H1 (cell line): ENCODE measurements around the gene PRPF6. TPM values are rescaled to one million over a fixed set of nuclear protein-coding genes. Genes with fewer than 3 reads are reported as not detected.

ENCODE experiments used
- CTCF ChIA-PET: fragments of 300-600 bp; sonication (Branson Sonifier 250); formaldehyde crosslinking; loops from one replicate; lab custom pipeline; 2021; ENCODE audit not compliant: partially characterized antibody; lab: Charles Lee
- POLR2A ChIA-PET: fragments of 300-600 bp; sonication (Branson Sonifier 250); formaldehyde crosslinking; loops from one replicate; lab custom pipeline; 2021; ENCODE audit warnings: inconsistent platforms; ENCODE audit not compliant: partially characterized antibody; lab: Charles Lee
- DNase-seq, 2 experiments: peaks; one replicate each; pipeline versions ENCODE4 v3.0.0 to v3.0.0-alpha.2; 2010 to 2022; ENCODE audit warnings: low spot score in 2 of 2, low read depth in 1 of 2, mixed read lengths in 1 of 2
- FAIRE-seq: peaks from 2 replicates; lab custom pipeline; 2011; peaks lifted over from hg19 to GRCh38; lab: Jason Lieb, UNC
- H2AFZ ChIP-seq: 2 replicates; pipeline ENCODE4 v1.8.1; 2012; ENCODE audit warnings: low read length, inconsistent platforms
- H2AK5ac ChIP-seq: 2 replicates; pipeline ENCODE4 v1.6.1; 2013; ENCODE audit warnings: low read depth, low read length
- H2BK120ac ChIP-seq: replicated peaks from 2 replicates; pipeline ENCODE3; 2013; ENCODE audit warnings: low read depth, low read length, inconsistent platforms
- H2BK12ac ChIP-seq: 2 replicates; pipeline ENCODE4 v1.6.1; 2013; ENCODE audit warnings: low read depth, low read length
- H2BK15ac ChIP-seq: 2 replicates; pipeline ENCODE4 v1.6.1; 2013; ENCODE audit warnings: low read length
- H2BK20ac ChIP-seq: 2 replicates; pipeline ENCODE4 v1.6.1; 2013; ENCODE audit warnings: low read length
- H2BK5ac ChIP-seq: 2 replicates; pipeline ENCODE4 v1.6.1; 2013; ENCODE audit warnings: low read depth, low read length
- H3K14ac ChIP-seq: 2 replicates; pipeline ENCODE4 v1.6.1; 2013; ENCODE audit warnings: inconsistent platforms; ENCODE audit not compliant: insufficient read length
- H3K18ac ChIP-seq: 2 replicates; pipeline ENCODE4 v1.6.1; 2013; ENCODE audit warnings: low read length; ENCODE audit errors: extremely low read depth
- H3K23ac ChIP-seq: 2 replicates; pipeline ENCODE4 v1.6.1; 2013; ENCODE audit warnings: inconsistent platforms; ENCODE audit not compliant: insufficient read length
- H3K23me2 ChIP-seq: 2 replicates; pipeline ENCODE4 v1.6.1; 2013; ENCODE audit warnings: low read depth, low read length
- H3K27ac ChIP-seq: 2 replicates; pipeline ENCODE4 v1.6.1; 2011; ENCODE audit warnings: low read depth, low read length, inconsistent platforms
- H3K27me3 ChIP-seq, 4 experiments: replicated peaks in 1 of 4; 1 replicate in 1 of 4; 2 replicates in 3 of 4; pipeline versions ENCODE4 v1.6.1 to v1.8.1; 2011 to 2013; ENCODE audit warnings: low read length in 3 of 4, mild to moderate bottlenecking in 3 of 4, inconsistent platforms in 2 of 4, mixed read lengths in 2 of 4, moderate library complexity in 1 of 4; ENCODE audit not compliant: control insufficient read depth in 3 of 4, insufficient read depth in 3 of 4; ENCODE audit errors: extremely low read depth in 1 of 4
- H3K36me3 ChIP-seq, 4 experiments: 2 replicates each; pipeline versions ENCODE4 v1.6.1 to v1.8.1; 2011 to 2013; ENCODE audit warnings: mild to moderate bottlenecking in 4 of 4, low read length in 3 of 4, moderate library complexity in 2 of 4, control low read depth in 1 of 4, inconsistent platforms in 1 of 4; ENCODE audit not compliant: insufficient read depth in 4 of 4, control insufficient read depth in 2 of 4
- H3K4ac ChIP-seq: replicated peaks from 2 replicates; pipeline ENCODE3; 2013; ENCODE audit warnings: low read length, low read depth, mixed read lengths, inconsistent platforms; ENCODE audit not compliant: insufficient read length
- H3K4me1 ChIP-seq, 4 experiments: replicated peaks in 1 of 4; 1 replicate in 1 of 4; 2 replicates in 3 of 4; pipeline versions ENCODE4 v1.6.1 to v1.8.1; 2011 to 2013; ENCODE audit warnings: low read length in 3 of 4, inconsistent platforms in 2 of 4, mixed read lengths in 1 of 4; ENCODE audit not compliant: insufficient read depth in 4 of 4, control insufficient read depth in 3 of 4
- H3K4me2 ChIP-seq, 2 experiments: 2 replicates each; pipeline versions ENCODE4 v1.6.1 to v1.8.1; 2011 to 2013; ENCODE audit warnings: low read depth in 2 of 2, low read length in 2 of 2, control low read depth in 1 of 2, inconsistent platforms in 1 of 2, mild to moderate bottlenecking in 1 of 2; ENCODE audit not compliant: insufficient read depth in 1 of 2
- H3K4me3 ChIP-seq, 4 experiments: fragments of 200-600, 300-600 bp in 1 of 4; sonication (generic), shearing (Covaris generic), sonication (Bioruptor Twin) in 1 of 4; 2 replicates each; pipeline versions ENCODE4 v1.5.1 to v1.8.1; 2011 to 2016; ENCODE audit warnings: low read length in 4 of 4, low read depth in 3 of 4, control low read depth in 2 of 4, inconsistent platforms in 2 of 4, mild to moderate bottlenecking in 2 of 4, mixed read lengths in 1 of 4, moderate library complexity in 1 of 4; ENCODE audit not compliant: insufficient read depth in 2 of 4; ENCODE audit errors: extremely low read depth in 1 of 4
- H3K56ac ChIP-seq: replicated peaks from 2 replicates; pipeline ENCODE3; 2013; ENCODE audit warnings: low read depth, mild to moderate bottlenecking, mixed read lengths, low read length, inconsistent platforms; ENCODE audit not compliant: insufficient read length
- H3K79me1 ChIP-seq: 2 replicates; pipeline ENCODE4 v1.6.1; 2013; ENCODE audit warnings: low read depth, low read length, control low read depth
- H3K79me2 ChIP-seq, 2 experiments: 2 replicates each; pipeline versions ENCODE4 v1.6.1 to v1.8.1; 2012 to 2013; ENCODE audit warnings: low read length in 2 of 2, mild to moderate bottlenecking in 2 of 2, inconsistent platforms in 1 of 2; ENCODE audit not compliant: insufficient read depth in 2 of 2, control insufficient read depth in 1 of 2
- H3K9ac ChIP-seq, 4 experiments: replicated peaks in 1 of 4; 1 replicate in 1 of 4; 2 replicates in 3 of 4; pipeline versions ENCODE4 v1.6.1 to v1.8.1; 2011 to 2013; ENCODE audit warnings: low read depth in 3 of 4, low read length in 3 of 4, control low read depth in 2 of 4, mild to moderate bottlenecking in 2 of 4, moderate library complexity in 2 of 4, inconsistent platforms in 1 of 4; ENCODE audit errors: extremely low read depth in 1 of 4
- H3K9me3 ChIP-seq, 2 experiments: 2 replicates each; pipeline versions ENCODE4 v1.6.1 to v1.8.1; 2012 to 2013; ENCODE audit warnings: mild to moderate bottlenecking in 2 of 2, moderate library complexity in 2 of 2, control low read depth in 1 of 2, inconsistent platforms in 1 of 2, low read depth in 1 of 2, low read length in 1 of 2, mixed read lengths in 1 of 2; ENCODE audit not compliant: insufficient read depth in 2 of 2
- H4K20me1 ChIP-seq, 2 experiments: replicated peaks in 1 of 2; 2 replicates each; pipeline versions ENCODE3 to v1.8.1; 2011 to 2013; ENCODE audit warnings: inconsistent platforms in 2 of 2, low read length in 2 of 2, mild to moderate bottlenecking in 1 of 2; ENCODE audit not compliant: insufficient read depth in 2 of 2, control insufficient read depth in 1 of 2
- H4K5ac ChIP-seq: 2 replicates; pipeline ENCODE4 v1.6.1; 2013; ENCODE audit warnings: low read length, low read depth, mixed read lengths, inconsistent platforms; ENCODE audit not compliant: insufficient read length
- H4K8ac ChIP-seq: 2 replicates; pipeline ENCODE4 v1.8.0; 2013; ENCODE audit warnings: mild to moderate bottlenecking, moderate library complexity, low read length, inconsistent platforms; ENCODE audit not compliant: insufficient read depth; ENCODE audit errors: extremely low read depth
- H4K91ac ChIP-seq: replicated peaks from 2 replicates; pipeline ENCODE3; 2013; ENCODE audit warnings: low read length, mixed read lengths, inconsistent platforms; ENCODE audit not compliant: insufficient read length
- SIRT6 ChIP-seq: IDR thresholded peaks from one replicate; pipeline ENCODE4 v1.7.1; 2012; ENCODE audit warnings: low read length, inconsistent platforms
- WGBS, 2 experiments: shearing (Covaris generic) in 1 of 2; methylation state at CpG; one replicate each; pipeline versions ENCODE4 v1.1.6 to v1.1.7; 2013 to 2015; ENCODE audit warnings: low lambda C conversion rate in 2 of 2, mixed read lengths in 2 of 2, inconsistent platforms in 1 of 2, low coverage in 1 of 2, missing lambda C conversion rate in 1 of 2; ENCODE audit not compliant: insufficient replicate concordance in 2 of 2, insufficient coverage in 1 of 2, insufficient read length in 1 of 2; ENCODE audit errors: extremely low coverage in 1 of 2, missing lambda C conversion rate in 1 of 2; 5-methylcytosine and 5-hydroxymethylcytosine counted together
- polyA plus RNA-seq, 7 experiments: library from polyadenylated mRNA; depleted of rRNA in 3 of 7; stranded (reverse) in 5 of 7; unstranded in 2 of 7; fragments of >200 nt in 5 of 7; fragments of 200-250 nt in 2 of 7; gene quantifications; 1 replicate in 5 of 7; 2 replicates in 1 of 7; 4 replicates in 1 of 7; pipeline versions ENCODE4 v1.2.1 to v1.2.3, GENCODE V29; 2011 to 2013; ENCODE audit warnings: missing spikeins in 2 of 7, mixed read lengths in 2 of 7
- total RNA-seq: library from RNA; stranded (reverse); fragmentation: NEBNext Ultra II Directional; extraction: Animal tissue kit (Norgen Biotek cat#: 25700); gene quantifications from 2 replicates; pipeline ENCODE4 v1.2.1, GENCODE V29; 2021
- TF ChIP-seq, protein P1 (sequence below): IDR thresholded peaks from 2 replicates; pipeline ENCODE4 v1.6.1; 2011; ENCODE audit warnings: low read length, improper control_type of control experiment

PRPF6 gene
- total and polyA plus RNA-seq, 2 of the 8 experiments (the other 6 are each of a cell fraction or from before 2014, with no cell fraction given): 27.9 to 76.9 TPM

DNA sequence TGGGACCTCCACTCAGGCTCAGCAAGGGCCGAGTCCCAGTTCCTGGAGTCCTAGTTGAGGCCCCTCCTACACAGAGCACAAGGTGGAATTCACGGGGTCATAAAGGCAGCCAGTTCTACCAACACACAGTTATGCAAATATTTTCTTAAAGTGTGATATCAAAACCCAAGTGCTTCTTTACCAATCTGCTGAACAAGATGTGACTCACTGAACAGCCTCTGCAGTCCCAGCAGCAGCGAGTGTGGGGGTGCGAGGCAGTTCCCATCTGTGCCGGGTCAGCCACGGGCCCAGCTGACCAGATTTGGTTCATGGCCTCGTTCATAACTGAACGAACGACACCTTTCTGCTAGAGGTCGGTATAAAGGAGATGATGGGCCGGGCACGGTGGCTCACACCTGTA lies 77.6 kb downstream of the PRPF6 start:
- no peaks in the 10 kb centered on the region for H3K9me3 ChIP-seq
- H3K4ac ChIP-seq: no peak overlapping the region
- no peak overlapping the region for H2AFZ ChIP-seq
- H4K20me1 ChIP-seq: no peaks in the 10 kb centered on the region
- H2BK20ac ChIP-seq: no peak overlapping the region
- no peak overlapping the region for H3K4me3 ChIP-seq
- no peak overlapping the region for H4K91ac ChIP-seq
- POLR2A ChIA-PET: no interaction called here
- no peak overlapping the region for H3K23ac ChIP-seq
- CTCF ChIA-PET: interaction anchor here (1.0 to 15.0 kb wide), 9 partner anchors 8 to 521 kb away, joined by 3 to 139 read pairs (median 6); partner anchors contain the start of genes C20orf204, LKAAEAR1, OPRL1 and PRPF6
- H3K4me1 ChIP-seq: peaks cover 0 to 22% (median 14%) of the 10 kb centered on the region in 4 experiments; a peak in 6 of 7 replicates
- no peak overlapping the region for H2BK12ac ChIP-seq
- no peak overlapping the region for H2AK5ac ChIP-seq
- H2BK120ac ChIP-seq: no peak overlapping the region
- no peaks in the 10 kb centered on the region for H3K36me3 ChIP-seq
- H3K79me2 ChIP-seq: no peaks in the 10 kb centered on the region
- peaks cover 0 to 2% (median 0%) of the 10 kb centered on the region in 4 experiments; a peak in 2 of 7 replicates for H3K27me3 ChIP-seq
- H4K8ac ChIP-seq: no peak overlapping the region; the same call in 1 of the 2 replicates
- no peak overlapping the region for H3K9ac ChIP-seq
- H3K27ac ChIP-seq: no peak overlapping the region
- no peak overlapping the region for H3K4me2 ChIP-seq
- H3K14ac ChIP-seq: no peak overlapping the region
- no peaks in the 10 kb centered on the region; the same call in 1 of the 2 replicates for H3K23me2 ChIP-seq
- H3K79me1 ChIP-seq: no peaks in the 10 kb centered on the region
- no peak overlapping the region for H2BK15ac ChIP-seq
- H4K5ac ChIP-seq: no peak overlapping the region
- no peak for DNase-seq
- WGBS, 2 experiments: 87% methylated on average over 12 of the region's 12 CpGs; no CpG with 5 or more reads in 1 of the 2 experiments
- no peak overlapping the region for H3K18ac ChIP-seq
- H3K56ac ChIP-seq: no peak overlapping the region
- no peak for FAIRE-seq
- H2BK5ac ChIP-seq: no peak overlapping the region
- TF ChIP-seq, protein P1, sequence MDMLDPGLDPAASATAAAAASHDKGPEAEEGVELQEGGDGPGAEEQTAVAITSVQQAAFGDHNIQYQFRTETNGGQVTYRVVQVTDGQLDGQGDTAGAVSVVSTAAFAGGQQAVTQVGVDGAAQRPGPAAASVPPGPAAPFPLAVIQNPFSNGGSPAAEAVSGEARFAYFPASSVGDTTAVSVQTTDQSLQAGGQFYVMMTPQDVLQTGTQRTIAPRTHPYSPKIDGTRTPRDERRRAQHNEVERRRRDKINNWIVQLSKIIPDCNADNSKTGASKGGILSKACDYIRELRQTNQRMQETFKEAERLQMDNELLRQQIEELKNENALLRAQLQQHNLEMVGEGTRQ: no peak
- TF ChIP-seq SIRT6: no peak
